Activated gamma-delta T cell treated with anti-CD3 and anti-CD28 coated beads, Interleukin-2, amount 50 U/mL, for 16 hours (primary cell): ENCODE data around the gene ATM.
"Not testable (repeated sequence)": the region's sequence is repeated elsewhere in the genome, so short reads cannot be mapped to it uniquely, and the experiment has no call there.

ENCODE experiments used
- DNase-seq: peaks from one replicate; pipeline ENCODE4 v3.0.0-alpha.2; 2020; ENCODE audit warnings: low read depth

ATM gene

GRCh38 chr11:108220721-108221336 lies 2.0 kb upstream of the ATM start:
- DNase-seq: no peak

- DNase-seq: no peak
These were observed 1.5 kb upstream of the ATM start for GRCh38 chr11:108221371-108221770.

GRCh38 chr11:108221911-108222573 lies 825 bp upstream of the ATM start:
- no peak for DNase-seq

- no peak for DNase-seq
These were observed 682 bp downstream of the ATM start for GRCh38 chr11:108223348-108224149.

- no peak for DNase-seq
These were observed 1.5 kb downstream of the ATM start for GRCh38 chr11:108224366-108224765.

GRCh38 chr11:108224911-108225786 lies 2.3 kb downstream of the ATM start:
- DNase-seq: no peak

- DNase-seq: no peak
These were observed 3.2 kb downstream of the ATM start for GRCh38 chr11:108226036-108226435.

GRCh38 chr11:108228251-108228650 lies 5.4 kb downstream of the ATM start:
- DNase-seq: no peak

GRCh38 chr11:108233277-108233945 lies 10.5 kb downstream of the ATM start:
- no peak for DNase-seq

- DNase-seq: no peak
These were observed 12.3 kb downstream of the ATM start for GRCh38 chr11:108235192-108235591.

- DNase-seq: no peak
These were observed 12.8 kb downstream of the ATM start for GRCh38 chr11:108235633-108236032.

- no peak for DNase-seq
These were observed 14.2 kb downstream of the ATM start for GRCh38 chr11:108237058-108237481.

GRCh38 chr11:108239076-108239475 lies 16.2 kb downstream of the ATM start:
- no peak for DNase-seq

GRCh38 chr11:108241330-108242037 lies 18.6 kb downstream of the ATM start:
- DNase-seq: no peak

- no peak for DNase-seq
These were observed 19.6 kb downstream of the ATM start for GRCh38 chr11:108242422-108242821.

GRCh38 chr11:108246308-108246707 lies 23.4 kb downstream of the ATM start:
- DNase-seq: no peak

- DNase-seq: no peak
These were observed 24.0 kb downstream of the ATM start for GRCh38 chr11:108246885-108247284.

- DNase-seq: no peak
These were observed 30.3 kb downstream of the ATM start for GRCh38 chr11:108253176-108253575.

GRCh38 chr11:108269583-108269982 lies 46.7 kb downstream of the ATM start:
- no peak for DNase-seq

GRCh38 chr11:108276985-108277616 lies 54.2 kb downstream of the ATM start:
- not testable (repeated sequence) for DNase-seq
